T-helper 1 cell treated with Interleukin-12 subunit alpha and Interleukin-12 subunit beta and Interleukin-4 antibody, amounts not matched to agents 30 ng/mL and 1 ng/mL, for 36 hours (primary cell): ENCODE measurements around the gene APPL2. TPM values are rescaled to one million over a fixed set of nuclear protein-coding genes. Genes with fewer than 3 reads are reported as not detected.

Experiments
- intact Hi-C: fragments of 100-400 bp; cut with micrococcal nuclease; formaldehyde crosslinking; loops from one replicate; pipeline ENCODE4 v1.15.1; 2024
- total RNA-seq: library from RNA; stranded (reverse); gene quantifications from 2 replicates; pipeline ENCODE4 v1.2.3, GENCODE V29; 2022

The APPL2 gene
- total RNA-seq: 25.4 and 26.0 TPM in 2 replicates

DNA sequence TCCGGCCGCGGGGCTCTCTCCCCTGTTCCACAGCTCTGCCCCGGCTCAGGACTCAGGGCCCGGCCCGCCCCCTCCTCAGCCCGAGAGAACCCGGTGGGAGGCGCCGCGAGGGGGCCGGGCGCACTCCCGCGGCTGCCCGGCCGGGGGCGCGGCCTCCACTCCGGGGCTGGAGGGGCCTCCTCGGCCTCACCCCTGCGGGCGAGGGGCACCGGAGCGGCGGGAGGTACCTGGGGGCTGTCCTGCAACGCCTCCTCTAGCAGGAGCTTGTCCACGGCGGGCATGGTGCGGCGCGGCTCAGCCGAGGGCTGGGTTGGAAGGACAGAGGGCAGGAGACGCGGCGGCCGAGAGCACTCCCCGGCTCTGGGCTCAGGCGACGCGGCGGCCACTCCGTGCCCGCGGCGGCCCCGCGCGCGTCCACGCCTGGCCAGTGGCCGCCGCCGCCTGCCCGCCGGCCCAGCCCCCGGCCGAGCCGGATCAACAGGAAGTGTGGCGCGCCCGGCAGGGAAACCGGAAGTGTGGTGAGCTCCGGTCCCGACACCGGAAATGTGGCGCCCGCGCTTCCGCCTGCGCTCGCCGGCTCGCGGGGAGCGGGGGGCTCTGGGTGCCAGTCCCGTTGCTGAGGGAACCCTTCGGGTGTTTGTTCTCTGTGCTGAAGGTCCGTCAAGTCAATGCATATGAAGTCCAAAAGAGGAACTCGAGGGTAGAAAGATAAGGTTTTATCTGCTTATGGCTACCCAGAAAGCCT is at the start of gene APPL2:
Gene APPL2 (minus strand): TSS at position 443 of the 745 bp plus-strand sequence. CDS start 162 bp downstream, at position 281.
- intact Hi-C loops: loop anchor here (1.0 to 10.0 kb wide), 12 partner anchors 10 to 1857 kb away; partner anchors contain the start of genes C12orf75, CRY1, POLR3B and TXNRD1

- intact Hi-C loops: no loop called here
Measured at GRCh38 chr12:105285378-105285777, 49.4 kb upstream of the APPL2 start.

DNA sequence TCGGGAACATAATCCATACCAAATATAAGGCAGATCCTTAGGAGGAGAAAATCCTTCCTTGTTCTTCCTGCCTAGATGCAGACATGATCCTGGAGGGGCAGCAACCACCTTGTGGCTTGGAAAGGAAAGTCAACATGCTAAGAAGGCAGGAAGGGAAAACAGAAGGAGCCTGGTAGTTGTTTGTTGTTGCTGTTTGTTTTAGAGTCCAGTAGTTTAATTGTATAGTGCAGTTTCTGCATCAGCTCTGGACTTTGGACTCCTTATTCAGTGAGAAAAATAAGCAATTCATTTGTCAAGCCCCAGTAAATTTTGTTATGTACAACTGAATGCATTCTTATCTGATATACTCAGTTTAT is 45.7 kb upstream of the APPL2 start:
- intact Hi-C loops: no loop called here

- intact Hi-C loops: no loop called here
Measured at GRCh38 chr12:105280966-105281693, 45.2 kb upstream of the APPL2 start.

DNA sequence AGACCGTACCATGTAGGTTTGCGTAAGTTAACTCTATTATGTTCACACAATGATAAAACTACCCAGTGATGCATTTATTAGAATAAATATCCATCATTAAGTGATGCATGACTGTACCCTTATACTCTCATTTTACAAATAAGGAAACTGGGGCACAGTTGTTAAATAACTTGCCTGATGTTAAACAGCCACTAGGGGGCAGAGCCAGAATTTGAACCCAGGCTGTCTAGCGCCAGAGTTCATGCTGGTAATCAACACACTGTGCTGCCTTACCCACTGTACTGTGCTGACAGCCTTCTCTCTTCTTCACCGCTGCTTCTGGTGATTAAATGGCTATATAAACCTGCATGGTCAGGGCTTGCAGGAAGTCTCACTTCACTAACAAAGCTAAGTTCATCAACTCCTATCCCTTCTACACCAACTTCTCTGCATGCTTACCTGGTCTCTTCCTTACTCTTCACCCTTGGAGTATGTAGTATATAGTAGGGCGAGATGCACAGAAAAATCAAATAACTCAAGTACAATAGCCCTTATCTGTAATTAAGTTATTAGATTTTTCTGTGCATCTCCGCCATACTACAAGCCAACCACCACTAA is 43.6 kb upstream of the APPL2 start:
- intact Hi-C loops: loop anchor here (1.0 to 2.0 kb wide), 3 partner anchors 45 to 104 kb away; partner anchors contain the start of gene C12orf75

DNA sequence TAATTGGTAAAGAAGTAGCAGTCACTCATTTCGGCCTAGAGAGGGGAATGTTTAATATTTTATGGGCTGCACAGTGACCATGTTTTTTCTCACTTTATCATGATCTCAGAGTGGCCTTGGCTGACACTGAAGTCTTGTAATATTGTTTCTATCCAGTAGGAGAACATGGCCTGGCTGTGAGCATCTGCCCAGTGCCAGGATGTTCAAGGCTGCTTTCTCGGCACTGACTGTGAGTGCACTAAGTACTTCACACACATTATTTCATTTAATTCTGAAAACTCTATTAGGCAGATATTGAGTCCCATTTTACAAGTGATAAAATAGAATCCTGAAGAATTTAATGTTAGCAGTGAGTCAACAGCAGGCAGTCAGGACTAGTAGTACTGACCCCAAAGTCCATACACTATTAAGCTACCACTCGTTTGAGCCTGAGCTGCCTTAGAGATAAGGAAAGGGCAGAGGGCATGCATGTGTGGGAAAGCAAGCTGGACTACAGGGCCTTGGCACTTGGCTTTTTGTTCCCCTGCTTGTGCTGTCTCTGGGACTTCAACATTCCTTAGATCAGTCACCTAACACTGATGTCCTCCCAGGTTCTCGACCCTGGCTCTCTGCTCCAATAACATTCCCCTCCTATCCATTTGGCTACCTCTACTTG is 42.2 kb upstream of the APPL2 start:
- intact Hi-C loops: loop anchor here (2.0 kb wide), 1 partner anchor 43 kb away; no protein-coding TSS in a partner anchor

GRCh38 chr12:105275997-105276733 is 40.2 kb upstream of the APPL2 start:
- intact Hi-C loops: no loop called here

DNA sequence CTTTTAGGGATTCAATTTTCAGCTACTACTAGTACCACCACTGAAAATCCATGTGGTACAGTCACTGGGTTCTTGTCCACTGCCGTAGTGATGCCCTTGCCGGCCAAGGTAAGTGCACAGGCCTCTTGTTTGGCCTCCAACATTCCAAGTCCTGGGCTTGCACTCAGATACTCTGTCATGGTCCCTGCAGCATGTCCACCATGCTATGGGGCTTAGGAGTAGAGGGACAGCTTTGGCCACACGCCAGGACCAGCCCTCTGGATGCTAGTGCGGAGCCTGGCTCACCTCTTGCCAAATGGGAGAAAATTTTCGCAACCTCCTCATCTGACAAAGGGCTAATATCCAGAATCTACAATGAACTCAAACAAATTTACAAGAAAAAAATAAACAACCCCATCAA is 38.6 kb upstream of the APPL2 start:
- intact Hi-C loops: no loop called here

DNA sequence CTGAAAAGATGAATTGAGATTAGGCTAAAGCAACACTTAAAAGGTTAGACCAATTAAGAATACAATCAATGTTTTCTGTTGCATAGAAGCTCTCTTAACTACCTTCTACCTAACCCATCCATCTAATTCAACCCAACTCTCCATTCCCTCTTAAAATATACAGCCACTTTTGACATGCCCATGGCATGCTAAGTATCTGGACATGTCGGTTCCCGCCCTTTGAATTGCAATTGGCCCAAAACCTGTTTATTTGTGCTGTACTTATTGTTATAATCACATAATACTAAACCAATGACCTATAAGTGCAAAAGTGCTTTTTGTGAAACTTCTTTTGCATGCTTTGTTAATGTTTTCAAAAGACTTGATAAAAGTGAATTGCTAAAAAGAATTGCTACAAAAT is 37.6 kb upstream of the APPL2 start:
- intact Hi-C loops: no loop called here

GRCh38 chr12:105272814-105273416 is 36.9 kb upstream of the APPL2 start:
- intact Hi-C loops: no loop called here

GRCh38 chr12:105272152-105272551 is 36.2 kb upstream of the APPL2 start:
- intact Hi-C loops: no loop called here

DNA sequence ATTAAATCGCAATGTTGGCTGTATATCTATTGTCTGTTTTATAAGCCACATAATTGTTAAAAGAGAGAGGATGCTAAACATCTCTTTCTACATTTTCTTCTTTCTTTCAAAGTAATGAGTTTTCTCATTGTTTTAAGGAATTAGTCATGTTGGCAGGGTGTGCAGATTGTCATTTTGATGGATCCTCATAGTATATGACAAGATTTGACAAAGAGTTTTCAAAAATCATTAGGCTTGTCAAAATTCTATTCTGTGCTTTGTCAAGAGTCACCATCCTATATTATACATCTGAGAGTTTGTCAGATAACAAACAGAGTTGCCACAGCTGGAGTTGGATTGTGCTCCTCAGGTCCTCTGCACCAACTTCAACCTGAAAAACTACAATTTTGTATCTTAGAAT is 35.4 kb upstream of the APPL2 start:
- intact Hi-C loops: no loop called here

DNA sequence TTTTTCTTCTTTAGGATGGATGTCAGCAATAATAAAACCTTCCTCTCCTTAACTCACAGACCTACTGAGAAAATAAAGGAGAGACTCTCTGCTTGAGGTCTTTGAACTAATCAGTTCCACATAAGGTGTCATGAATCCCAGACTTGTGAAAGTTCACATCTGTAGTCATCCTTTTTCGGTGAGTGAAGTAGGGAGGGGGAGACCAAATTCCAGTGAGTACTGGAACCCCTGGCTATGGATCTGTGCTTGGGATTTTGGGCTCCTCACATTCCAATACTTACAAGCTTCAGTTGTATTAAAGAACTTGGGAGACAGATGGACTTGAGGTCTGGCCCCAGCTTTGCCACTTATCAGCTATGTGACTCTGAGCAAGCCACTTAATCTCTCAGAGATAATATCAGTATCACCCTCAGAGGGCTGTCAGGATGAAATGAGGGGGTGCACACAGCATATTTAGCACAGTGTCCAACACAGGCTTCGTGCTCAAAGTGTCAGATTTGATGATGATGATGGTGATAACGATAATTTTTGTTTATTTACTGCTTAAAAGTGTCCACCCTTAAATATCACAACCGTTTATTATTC is 34.8 kb upstream of the APPL2 start:
- intact Hi-C loops: no loop called here

DNA sequence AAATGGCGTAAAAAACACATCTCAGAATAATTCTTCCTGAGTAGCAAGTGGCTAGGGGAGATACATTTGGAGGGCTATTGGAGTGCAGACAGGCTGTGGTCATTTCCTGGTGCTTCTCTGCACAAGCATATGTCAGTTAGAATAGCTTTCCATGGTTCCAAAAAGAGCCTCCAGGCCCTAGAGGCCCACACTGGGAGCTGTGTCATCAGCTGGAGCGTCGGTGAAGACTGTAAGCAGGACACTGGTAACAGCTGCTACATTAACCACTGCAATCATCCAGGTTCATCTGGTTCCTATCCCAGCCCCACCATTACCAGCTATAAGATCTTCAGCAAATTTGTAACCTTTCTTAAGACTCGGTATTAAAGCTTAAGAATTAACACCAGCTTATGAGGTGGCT is 31.7 kb upstream of the APPL2 start:
- intact Hi-C loops: no loop called here

GRCh38 chr12:105264771-105265170 is 28.8 kb upstream of the APPL2 start:
- intact Hi-C loops: no loop called here

- intact Hi-C loops: no loop called here
Measured at GRCh38 chr12:105262461-105263184, 26.6 kb upstream of the APPL2 start.

DNA sequence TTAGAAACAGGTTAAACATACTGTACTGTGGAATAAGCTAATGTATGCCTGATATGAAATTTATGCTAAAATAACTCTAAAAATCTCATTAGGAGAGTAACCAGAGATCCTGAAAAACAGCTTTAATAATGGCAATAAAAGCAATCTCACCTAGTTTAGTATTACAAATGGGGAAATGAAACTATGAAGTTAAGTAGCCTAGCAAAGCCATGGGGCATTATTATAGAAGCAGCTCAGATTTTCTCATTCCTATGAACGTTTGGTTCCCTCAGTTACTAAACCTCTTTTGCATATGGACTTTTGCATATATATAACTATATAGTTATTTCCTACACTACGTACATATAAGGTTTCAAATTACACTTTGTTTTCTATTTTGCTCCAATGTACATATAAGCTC is 25.0 kb upstream of the APPL2 start:
- intact Hi-C loops: no loop called here

DNA sequence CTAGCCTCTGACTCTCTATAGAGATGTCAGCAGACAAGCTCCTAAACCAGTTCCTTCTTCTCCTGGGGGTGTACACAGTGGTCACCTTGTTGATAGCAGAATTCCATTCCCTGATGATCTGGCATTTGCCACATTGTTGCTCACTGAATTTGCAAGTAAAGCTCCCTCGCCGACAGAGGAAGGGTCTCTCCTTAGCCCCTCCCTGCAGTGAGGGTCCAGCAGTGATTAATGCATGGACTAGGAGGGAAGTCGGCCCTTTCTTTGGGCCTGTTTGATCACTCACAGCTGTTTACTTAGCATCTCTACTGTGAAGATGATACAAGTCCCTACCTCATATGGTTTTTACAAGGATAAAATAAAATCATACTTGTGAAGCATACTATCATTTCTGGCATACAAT is 23.3 kb upstream of the APPL2 start:
- intact Hi-C loops: no loop called here

GRCh38 chr12:105257321-105257728 is 21.4 kb upstream of the APPL2 start:
- intact Hi-C loops: no loop called here

- intact Hi-C loops: no loop called here
Measured at GRCh38 chr12:105256921-105257320, 20.9 kb upstream of the APPL2 start.
